SU-DHL-6 (cell line): ENCODE results near the gene ALKBH3.

ENCODE experiments used
- H2AFZ ChIP-seq: fragments of 200-600 bp; sonication (generic); 2 replicates; pipeline ENCODE4 v1.6.1; 2014; ENCODE audit warnings: low read depth, mild to moderate bottlenecking, moderate library complexity, mixed read lengths, antibody characterized with exemption, low read length; ENCODE audit not compliant: severe bottlenecking
- H3F3A ChIP-seq: fragments of 200-600 bp; shearing (Covaris generic); 2 replicates; pipeline ENCODE4 v1.6.0; 2016; ENCODE audit warnings: antibody characterized with exemption, mild to moderate bottlenecking; ENCODE audit not compliant: insufficient read depth
- H3K27ac ChIP-seq: fragments of 200-600 bp; sonication (generic); 2 replicates; pipeline ENCODE4 v1.5.1; 2016; ENCODE audit warnings: low read depth, mild to moderate bottlenecking, low read length, moderate library complexity, mixed read lengths
- H3K27me3 ChIP-seq: fragments of 200-600 bp; sonication (generic), shearing (Covaris generic); 2 replicates; pipeline ENCODE4 v1.6.0; 2014; ENCODE audit warnings: mild to moderate bottlenecking, low read length
- H3K36me3 ChIP-seq: fragments of 200-600 bp; sonication (generic); 2 replicates; pipeline ENCODE4 v1.6.1; 2014; ENCODE audit warnings: mild to moderate bottlenecking, low read length, mixed read lengths
- H3K4me2 ChIP-seq: fragments of 300-600, 200-600 bp; shearing (Covaris generic), sonication (generic); 2 replicates; pipeline ENCODE4 v1.6.0; 2014; ENCODE audit warnings: low read length, low read depth, mild to moderate bottlenecking; ENCODE audit not compliant: poor library complexity, severe bottlenecking
- H3K4me3 ChIP-seq: fragments of 200-600 bp; sonication (generic); 2 replicates; pipeline ENCODE4 v1.5.1; 2014; ENCODE audit warnings: antibody characterized with exemption, low read length, mild to moderate bottlenecking, mixed read lengths; ENCODE audit not compliant: insufficient read depth, poor library complexity, severe bottlenecking
- H3K79me2 ChIP-seq: fragments of 200-600 bp; sonication (generic); 2 replicates; pipeline ENCODE4 v1.6.1; 2014; ENCODE audit warnings: mild to moderate bottlenecking, low read length, moderate library complexity; ENCODE audit not compliant: insufficient read depth
- H3K9ac ChIP-seq: fragments of 200-600 bp; sonication (generic); 2 replicates; pipeline ENCODE4 v1.7.0; 2014; ENCODE audit warnings: mild to moderate bottlenecking, low read length
- H3K9me2 ChIP-seq: fragments of 200-600 bp; sonication (generic); replicated peaks from 2 replicates; pipeline ENCODE4 v1.6.1; 2014; ENCODE audit warnings: low read length; ENCODE audit not compliant: insufficient read depth
- H3K9me3 ChIP-seq: fragments of 200-600 bp; sonication (generic); 2 replicates; pipeline ENCODE4 v1.6.1; 2014; ENCODE audit warnings: low read length, mixed read lengths; ENCODE audit not compliant: insufficient read depth
- H4K20me1 ChIP-seq: fragments of 200-600 bp; sonication (generic); 2 replicates; pipeline ENCODE4 v1.6.1; 2014; ENCODE audit warnings: low read depth, mild to moderate bottlenecking, antibody characterized with exemption, low read length, moderate library complexity, mixed read lengths
- EZH2phosphoT487 ChIP-seq: fragments of 200-600 bp; sonication (generic), shearing (Covaris generic); conservative IDR thresholded peaks from 2 replicates; pipeline ENCODE4 v1.6.1; 2018; ENCODE audit warnings: mild to moderate bottlenecking, antibody characterized with exemption, low read length, moderate library complexity, mixed read lengths
- TF ChIP-seq, protein P1 (sequence below): fragments of 200-600 bp; sonication (generic); IDR thresholded peaks from one replicate; pipeline ENCODE4 v1.5.1; 2017; ENCODE audit warnings: antibody characterized with exemption, mild to moderate bottlenecking, low read length, moderate library complexity; ENCODE audit not compliant: insufficient read depth, poor library complexity, severe bottlenecking

The ALKBH3 gene

GRCh38 chr11:43924112-43924855 lies 43.7 kb downstream of the ALKBH3 start:
- H3K4me2 ChIP-seq, result no peak overlapping the region
- H3K27ac ChIP-seq, result no peak overlapping the region

GRCh38 chr11:43925063-43925931 lies 44.7 kb downstream of the ALKBH3 start:
- Histone ChIP-seq H4K20me1 (no peaks in the 10 kb centered on the region), H2AFZ (no peak overlapping the region), H3K9ac (no peak overlapping the region), H3K79me2 (no peaks in the 10 kb centered on the region), H3K27ac (no peak overlapping the region), H3K9me2 (no peaks in the 10 kb centered on the region), H3K4me2 (no peak overlapping the region), H3K27me3 (no peaks in the 10 kb centered on the region), H3F3A (no peaks in the 10 kb centered on the region), H3K36me3 (no peaks in the 10 kb centered on the region), H3K9me3 (no peaks in the 10 kb centered on the region), H3K4me3 (no peak overlapping the region)
- TF ChIP-seq, protein P1, sequence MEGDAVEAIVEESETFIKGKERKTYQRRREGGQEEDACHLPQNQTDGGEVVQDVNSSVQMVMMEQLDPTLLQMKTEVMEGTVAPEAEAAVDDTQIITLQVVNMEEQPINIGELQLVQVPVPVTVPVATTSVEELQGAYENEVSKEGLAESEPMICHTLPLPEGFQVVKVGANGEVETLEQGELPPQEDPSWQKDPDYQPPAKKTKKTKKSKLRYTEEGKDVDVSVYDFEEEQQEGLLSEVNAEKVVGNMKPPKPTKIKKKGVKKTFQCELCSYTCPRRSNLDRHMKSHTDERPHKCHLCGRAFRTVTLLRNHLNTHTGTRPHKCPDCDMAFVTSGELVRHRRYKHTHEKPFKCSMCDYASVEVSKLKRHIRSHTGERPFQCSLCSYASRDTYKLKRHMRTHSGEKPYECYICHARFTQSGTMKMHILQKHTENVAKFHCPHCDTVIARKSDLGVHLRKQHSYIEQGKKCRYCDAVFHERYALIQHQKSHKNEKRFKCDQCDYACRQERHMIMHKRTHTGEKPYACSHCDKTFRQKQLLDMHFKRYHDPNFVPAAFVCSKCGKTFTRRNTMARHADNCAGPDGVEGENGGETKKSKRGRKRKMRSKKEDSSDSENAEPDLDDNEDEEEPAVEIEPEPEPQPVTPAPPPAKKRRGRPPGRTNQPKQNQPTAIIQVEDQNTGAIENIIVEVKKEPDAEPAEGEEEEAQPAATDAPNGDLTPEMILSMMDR, result no peak
- no peak for TF ChIP-seq EZH2phosphoT487

More at GRCh38 chr11:43924112-43924855, 43.7 kb downstream of the ALKBH3 start:
- no peak overlapping the region for H2AFZ ChIP-seq
- no peaks in the 10 kb centered on the region for H3K36me3 ChIP-seq
- H3K9me2 ChIP-seq, result no peaks in the 10 kb centered on the region
- H3K4me3 ChIP-seq, result no peak overlapping the region
- no peaks in the 10 kb centered on the region for H3K27me3 ChIP-seq
- H3K79me2 ChIP-seq, result no peaks in the 10 kb centered on the region
- H4K20me1 ChIP-seq, result no peaks in the 10 kb centered on the region
- no peak overlapping the region for H3K9ac ChIP-seq
- TF ChIP-seq, protein P1, result no peak
- TF ChIP-seq EZH2phosphoT487, result no peak
- no peaks in the 10 kb centered on the region for H3K9me3 ChIP-seq
- H3F3A ChIP-seq, result no peaks in the 10 kb centered on the region

DNA sequence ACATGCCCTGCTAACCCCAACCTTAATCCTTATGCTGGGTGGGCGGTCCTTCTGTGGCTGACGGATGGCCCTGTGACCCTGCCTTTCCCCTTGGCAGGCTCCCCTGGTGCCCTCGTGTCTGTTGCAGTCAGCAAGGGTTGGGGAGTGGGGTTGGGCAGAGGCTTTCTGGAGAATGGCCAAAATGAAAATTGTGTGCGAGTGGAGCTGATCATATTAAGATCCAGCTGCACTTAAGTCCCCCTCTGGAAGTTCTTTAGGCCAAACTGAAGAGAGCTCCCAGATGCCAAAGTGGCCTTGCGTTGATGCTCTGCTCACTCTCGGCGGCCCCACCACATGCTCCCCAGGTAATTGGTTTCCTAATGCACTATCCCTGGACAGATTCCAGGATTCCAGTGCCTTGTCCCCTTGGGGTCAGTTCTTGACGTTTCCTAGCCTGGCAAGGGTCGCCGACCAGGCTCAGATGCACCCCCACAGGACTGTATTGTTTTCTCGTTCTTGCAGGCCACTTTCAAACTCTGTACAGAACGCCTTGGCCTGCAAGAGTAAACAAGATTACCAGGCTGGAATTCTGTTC lies 45.4 kb downstream of the ALKBH3 start:
- Histone ChIP-seq H3K36me3 (no peaks in the 10 kb centered on the region), H4K20me1 (no peaks in the 10 kb centered on the region), H3K27me3 (no peaks in the 10 kb centered on the region), H3F3A (no peaks in the 10 kb centered on the region), H3K9me3 (no peaks in the 10 kb centered on the region), H3K4me2 (no peak overlapping the region), H3K9me2 (no peaks in the 10 kb centered on the region), H3K9ac (no peak overlapping the region), H3K27ac (no peak overlapping the region), H3K4me3 (no peak overlapping the region), H3K79me2 (no peaks in the 10 kb centered on the region), H2AFZ (no peak overlapping the region)
- TF ChIP-seq, protein P1, result no peak
- no peak for TF ChIP-seq EZH2phosphoT487
